Activated CD8-positive, alpha-beta T cell treated with anti-CD3 and anti-CD28 coated beads, Interleukin-2, amount 10 ng/mL, durations not matched to agents 7 days and 5 days (primary cell): ENCODE measurements around the gene TBC1D5. TPM values are rescaled to one million over a fixed set of nuclear protein-coding genes. Genes with fewer than 3 reads are reported as not detected.
"Not testable (repeated sequence)": the region's sequence is repeated elsewhere in the genome, so short reads cannot be mapped to it uniquely, and the experiment has no call there.

Experiments used
- ATAC-seq: fragments of 150-1000 bp; cut with Tn5 transposase; one replicate; pipeline ENCODE4 v1.10.0; 2021; ENCODE audit warnings: moderate library complexity
- CTCF ChIA-PET: fragments of 350-600 bp; sonication (Branson Sonifier 250); formaldehyde crosslinking; loops from one replicate; lab custom pipeline; 2021; ENCODE audit warnings: antibody characterized with exemption; lab: Charles Lee
- POLR2A ChIA-PET: fragments of 350-600 bp; sonication (Branson Sonifier 250); formaldehyde crosslinking; loops from one replicate; lab custom pipeline; 2021; ENCODE audit warnings: antibody characterized with exemption; lab: Charles Lee
- DNase-seq: peaks from one replicate; pipeline ENCODE4 v3.0.0-alpha.2; 2020
- H3K27ac Mint-ChIP-seq: one replicate; pipeline ENCODE4 v1.8.0; 2021; ENCODE audit warnings: mild to moderate bottlenecking, mixed read lengths
- H3K27me3 Mint-ChIP-seq: one replicate; pipeline ENCODE4 v1.8.0; 2021; ENCODE audit warnings: low read depth, mixed read lengths
- H3K36me3 Mint-ChIP-seq: one replicate; pipeline ENCODE4 v1.8.0; 2021; ENCODE audit warnings: low read depth, mixed read lengths
- H3K4me1 Mint-ChIP-seq: one replicate; pipeline ENCODE4 v1.8.0; 2021; ENCODE audit warnings: low read depth, mixed read lengths
- H3K4me3 Mint-ChIP-seq: one replicate; pipeline ENCODE4 v1.8.0; 2021; ENCODE audit warnings: mild to moderate bottlenecking, mixed read lengths
- H3K9me3 Mint-ChIP-seq: one replicate; pipeline ENCODE4 v1.8.0; 2022; ENCODE audit warnings: mixed read lengths; ENCODE audit not compliant: insufficient read depth
- total RNA-seq, 2 experiments: library from RNA; stranded (reverse); gene quantifications; one replicate each; pipeline ENCODE4 v1.2.3, GENCODE V29; 2021

Gene TBC1D5
- total RNA-seq, 2 experiments from 2014 or later = 51.2 to 52.8 TPM

DNA sequence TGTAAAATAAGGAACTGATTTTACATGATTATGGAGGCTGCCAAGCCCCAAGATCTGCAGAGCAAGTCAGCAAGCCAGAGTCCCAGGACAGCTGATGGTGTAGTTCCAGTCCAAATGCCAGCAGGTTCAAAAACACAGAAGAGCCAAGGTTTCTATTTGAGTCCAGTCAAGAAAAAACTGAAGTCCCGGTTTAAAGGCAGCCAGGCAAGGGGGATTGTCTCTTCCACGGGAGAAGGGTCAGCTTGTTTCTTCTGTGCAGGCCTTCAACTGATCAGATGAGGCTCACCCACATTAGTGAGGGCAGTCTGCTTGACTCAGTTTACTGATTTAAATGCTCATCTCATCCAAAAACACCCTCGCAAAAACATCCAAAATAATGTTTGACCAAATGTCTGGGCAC is 611.5 kb downstream of the TBC1D5 start:
- no peak for DNase-seq
- peak overlapping the region; percentile 4 for H3K27ac Mint-ChIP-seq
- H3K4me3 Mint-ChIP-seq = no peak overlapping the region
- no peaks in the 10 kb centered on the region for H3K27me3 Mint-ChIP-seq
- ChIA-PET CTCF (no interaction called here), POLR2A (no interaction called here)
- no peaks in the 10 kb centered on the region for H3K4me1 Mint-ChIP-seq
- H3K36me3 Mint-ChIP-seq = peaks cover 16% of the 10 kb centered on the region
- ATAC-seq = no peak
- H3K9me3 Mint-ChIP-seq = peaks cover 4% of the 10 kb centered on the region

GRCh38 chr3:17129556-17129955 is 612.9 kb downstream of the TBC1D5 start:
- Mint-ChIP-seq H3K9me3 (peaks cover 4% of the 10 kb centered on the region), H3K4me1 (no peaks in the 10 kb centered on the region), H3K4me3 (no peak overlapping the region), H3K36me3 (peaks cover 16% of the 10 kb centered on the region), H3K27me3 (no peaks in the 10 kb centered on the region), H3K27ac (no peak overlapping the region)
- POLR2A ChIA-PET = no interaction called here
- ATAC-seq = no peak
- CTCF ChIA-PET = no interaction called here
- no peak for DNase-seq

DNA sequence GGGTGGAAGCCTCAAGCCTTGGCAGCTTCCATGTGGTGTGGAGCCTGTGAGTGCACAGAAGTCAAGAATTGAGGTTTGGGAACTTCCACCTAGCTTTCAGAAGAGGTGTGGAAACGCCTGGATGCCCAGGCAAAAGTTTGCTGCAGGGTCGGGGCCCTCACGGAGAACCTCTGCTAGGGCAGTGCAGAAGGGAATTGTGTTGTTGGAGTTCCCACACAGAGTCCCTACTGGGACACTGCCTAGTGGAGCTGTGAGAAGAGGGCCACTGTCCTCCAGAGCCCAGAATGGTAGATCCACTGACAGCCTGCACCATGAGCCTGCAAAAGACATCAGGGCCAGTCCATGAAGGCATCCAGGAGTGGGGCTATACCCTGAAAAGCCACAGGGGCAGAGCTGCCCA is 613.8 kb downstream of the TBC1D5 start:
- H3K9me3 Mint-ChIP-seq, H3K4me1 Mint-ChIP-seq, POLR2A ChIA-PET, H3K27ac Mint-ChIP-seq, H3K4me3 Mint-ChIP-seq, H3K27me3 Mint-ChIP-seq, ATAC-seq: not testable (repeated sequence)
- CTCF ChIA-PET = interaction anchor here (0.7 kb wide), 1 partner anchor 110 kb away, joined by 3 read pairs; no protein-coding TSS in a partner anchor
- DNase-seq = peak; percentile 4
- peaks cover 16% of the 10 kb centered on the region for H3K36me3 Mint-ChIP-seq

DNA sequence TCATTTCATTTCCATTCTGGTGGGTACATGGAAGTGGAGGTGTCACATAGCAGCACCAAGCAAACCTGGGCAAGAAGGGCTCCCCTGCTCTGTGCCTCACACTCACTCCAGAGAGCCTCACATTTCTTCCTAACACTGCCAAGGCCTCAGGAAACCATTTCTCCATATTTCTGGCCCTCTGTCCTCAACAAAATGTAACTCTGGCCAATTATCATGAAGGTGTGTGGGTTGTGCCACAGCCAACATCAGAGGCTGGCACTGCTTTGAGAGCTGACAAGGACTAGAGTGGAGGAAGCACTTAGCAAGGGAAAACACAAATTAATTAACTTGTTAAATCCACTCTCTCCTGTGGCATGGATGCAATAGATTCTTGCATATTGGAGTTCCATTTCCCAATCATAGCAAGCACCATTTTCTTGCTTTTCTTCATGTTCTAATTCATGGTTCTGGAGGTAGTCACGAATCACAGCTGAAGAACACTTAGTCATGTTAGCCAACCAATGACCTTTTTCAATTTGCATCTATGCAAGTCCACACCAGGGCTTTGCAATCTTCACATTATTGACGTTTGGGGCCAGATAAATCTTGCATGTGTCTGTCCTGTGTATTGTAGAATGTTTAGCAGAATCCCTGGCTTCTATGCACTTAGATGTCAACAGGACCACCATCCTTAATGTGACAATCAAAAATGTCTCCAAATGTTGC is 616.5 kb downstream of the TBC1D5 start:
- Mint-ChIP-seq H3K9me3 (peaks cover 12% of the 10 kb centered on the region), H3K4me3 (no peak overlapping the region), H3K36me3 (peaks cover 21% of the 10 kb centered on the region), H3K4me1 (no peaks in the 10 kb centered on the region), H3K27me3 (no peaks in the 10 kb centered on the region), H3K27ac (no peak overlapping the region)
- ChIA-PET POLR2A (no interaction called here), CTCF (no interaction called here)
- no peak for DNase-seq
- ATAC-seq = no peak

DNA sequence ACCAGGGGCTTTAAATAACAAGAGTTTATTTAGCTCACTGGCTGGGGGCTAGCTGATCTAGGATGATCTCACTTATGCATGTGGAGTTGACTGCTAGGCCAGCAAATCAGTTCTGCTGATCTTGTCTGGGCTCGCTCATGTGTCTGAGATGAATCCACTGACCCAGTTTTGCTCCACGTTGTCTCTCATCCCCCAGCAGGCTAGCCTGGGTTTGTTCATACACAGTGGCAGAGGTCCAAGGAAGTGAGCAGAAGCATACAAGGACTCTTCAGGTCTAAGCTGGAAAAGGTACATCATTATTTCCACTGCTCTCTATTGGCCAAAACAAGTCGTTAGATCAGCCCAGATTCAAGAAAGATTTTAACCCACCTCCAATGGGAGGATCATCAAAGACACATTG is 619.7 kb downstream of the TBC1D5 start:
- H3K36me3 Mint-ChIP-seq = peaks cover 9% of the 10 kb centered on the region
- POLR2A ChIA-PET = no interaction called here
- no peaks in the 10 kb centered on the region for H3K4me1 Mint-ChIP-seq
- H3K4me3 Mint-ChIP-seq = no peak overlapping the region
- H3K27ac Mint-ChIP-seq = no peak overlapping the region
- ATAC-seq (no peak), DNase-seq (peak; percentile 9)
- H3K9me3 Mint-ChIP-seq = peaks cover 11% of the 10 kb centered on the region
- CTCF ChIA-PET = no interaction called here
- no peaks in the 10 kb centered on the region for H3K27me3 Mint-ChIP-seq

DNA sequence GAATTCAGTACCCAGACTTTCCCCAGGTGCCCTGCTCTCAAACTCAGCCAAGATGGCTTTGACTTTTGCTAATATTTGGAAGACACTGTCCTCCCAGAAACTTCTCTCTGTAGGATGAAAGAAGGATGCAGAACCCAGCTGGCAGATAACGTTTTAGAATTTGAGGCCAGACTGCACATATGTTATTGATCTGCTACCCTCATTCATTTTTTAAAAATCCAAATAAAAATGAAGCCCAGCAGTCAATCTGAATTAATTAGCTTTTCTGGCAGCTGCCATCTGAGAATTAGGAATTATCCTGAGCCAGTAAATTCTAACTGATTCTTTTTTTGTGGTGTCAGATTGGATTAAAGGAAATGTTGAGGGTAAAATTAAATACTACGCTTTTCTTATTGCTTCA is 621.1 kb downstream of the TBC1D5 start:
- peaks cover 5% of the 10 kb centered on the region for H3K36me3 Mint-ChIP-seq
- no peak for ATAC-seq
- POLR2A ChIA-PET = no interaction called here
- DNase-seq = no peak
- no peak overlapping the region for H3K4me3 Mint-ChIP-seq
- H3K27me3 Mint-ChIP-seq = no peaks in the 10 kb centered on the region
- H3K27ac Mint-ChIP-seq = no peak overlapping the region
- no peaks in the 10 kb centered on the region for H3K4me1 Mint-ChIP-seq
- H3K9me3 Mint-ChIP-seq = peaks cover 12% of the 10 kb centered on the region
- CTCF ChIA-PET = no interaction called here

- Mint-ChIP-seq H3K36me3 (peaks cover 5% of the 10 kb centered on the region), H3K4me3 (no peak overlapping the region)
- DNase-seq = no peak
Observed at GRCh38 chr3:17120115-17120514, 622.3 kb downstream of the TBC1D5 start.

DNA sequence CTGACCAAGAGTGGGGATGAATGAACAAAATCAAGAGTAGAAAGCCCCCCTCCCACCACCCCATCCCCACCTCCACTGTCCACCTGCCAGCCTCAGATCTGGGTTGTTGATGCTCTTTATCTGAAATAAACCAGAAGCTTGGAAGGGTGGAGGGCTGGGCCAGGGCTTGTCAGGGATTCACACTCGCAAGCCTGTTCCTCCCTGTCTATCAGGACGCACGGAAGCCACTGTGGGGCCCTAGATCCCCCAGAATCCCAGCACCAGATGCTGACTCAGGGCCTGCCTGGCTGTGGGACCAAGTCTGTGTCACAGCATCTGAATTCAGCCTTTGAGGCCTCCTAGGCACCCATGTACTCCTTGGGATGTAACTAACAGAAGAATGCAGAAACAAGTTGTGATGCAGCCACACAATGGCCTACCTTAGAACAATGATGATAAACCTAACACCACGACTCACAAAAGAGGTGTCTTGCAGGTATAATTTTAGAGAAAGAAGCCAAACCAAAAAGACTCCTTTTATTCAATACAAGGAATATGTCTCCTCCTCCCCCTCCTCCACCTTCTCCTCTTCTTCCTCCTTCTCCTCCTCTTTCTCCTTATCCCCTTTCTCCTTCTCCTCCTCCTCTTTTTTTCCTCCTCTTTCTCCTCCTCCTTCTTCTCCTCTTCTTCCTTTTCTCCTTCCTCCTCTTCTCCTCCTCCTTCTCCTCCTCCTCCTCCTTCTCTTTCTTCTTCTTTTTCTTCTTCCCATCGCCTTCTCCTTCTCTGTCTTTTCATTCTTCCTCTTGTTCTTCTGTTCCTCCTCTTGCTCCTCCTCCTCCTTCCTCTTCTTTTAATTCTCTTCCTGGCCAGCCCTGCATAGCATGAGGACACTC is 623.0 kb downstream of the TBC1D5 start:
- DNase-seq (peak; percentile 9), ATAC-seq (no peak)
- no peaks in the 10 kb centered on the region for H3K27me3 Mint-ChIP-seq
- ChIA-PET CTCF (no interaction called here), POLR2A (no interaction called here)
- no peak overlapping the region for H3K4me3 Mint-ChIP-seq
- no peak overlapping the region for H3K27ac Mint-ChIP-seq
- no peaks in the 10 kb centered on the region for H3K4me1 Mint-ChIP-seq
- H3K36me3 Mint-ChIP-seq = peaks cover 5% of the 10 kb centered on the region
- H3K9me3 Mint-ChIP-seq = peaks cover 12% of the 10 kb centered on the region

More at GRCh38 chr3:17120115-17120514, 622.3 kb downstream of the TBC1D5 start:
- Mint-ChIP-seq H3K27ac (no peak overlapping the region), H3K9me3 (peaks cover 12% of the 10 kb centered on the region), H3K27me3 (no peaks in the 10 kb centered on the region), H3K4me1 (no peaks in the 10 kb centered on the region)
- ATAC-seq = no peak
- POLR2A ChIA-PET = no interaction called here
- CTCF ChIA-PET = no interaction called here

- peaks cover 12% of the 10 kb centered on the region for H3K9me3 Mint-ChIP-seq
- no peaks in the 10 kb centered on the region for H3K4me1 Mint-ChIP-seq
- DNase-seq (no peak), ATAC-seq (no peak)
- no peaks in the 10 kb centered on the region for H3K27me3 Mint-ChIP-seq
- H3K36me3 Mint-ChIP-seq = peaks cover 5% of the 10 kb centered on the region
- CTCF ChIA-PET = no interaction called here
- H3K27ac Mint-ChIP-seq = no peak overlapping the region
- POLR2A ChIA-PET = no interaction called here
- no peak overlapping the region for H3K4me3 Mint-ChIP-seq
Observed at GRCh38 chr3:17118771-17119170, 623.7 kb downstream of the TBC1D5 start.

- ATAC-seq = no peak
- no peak overlapping the region for H3K27ac Mint-ChIP-seq
- H3K4me3 Mint-ChIP-seq = no peak overlapping the region
- peaks cover 4% of the 10 kb centered on the region for H3K9me3 Mint-ChIP-seq
- H3K27me3 Mint-ChIP-seq = no peaks in the 10 kb centered on the region
- no peak for DNase-seq
- no peaks in the 10 kb centered on the region for H3K36me3 Mint-ChIP-seq
- POLR2A ChIA-PET = no interaction called here
- H3K4me1 Mint-ChIP-seq = peaks cover 4% of the 10 kb centered on the region
- CTCF ChIA-PET = no interaction called here
Observed at GRCh38 chr3:17116007-17116600, 626.3 kb downstream of the TBC1D5 start.

DNA sequence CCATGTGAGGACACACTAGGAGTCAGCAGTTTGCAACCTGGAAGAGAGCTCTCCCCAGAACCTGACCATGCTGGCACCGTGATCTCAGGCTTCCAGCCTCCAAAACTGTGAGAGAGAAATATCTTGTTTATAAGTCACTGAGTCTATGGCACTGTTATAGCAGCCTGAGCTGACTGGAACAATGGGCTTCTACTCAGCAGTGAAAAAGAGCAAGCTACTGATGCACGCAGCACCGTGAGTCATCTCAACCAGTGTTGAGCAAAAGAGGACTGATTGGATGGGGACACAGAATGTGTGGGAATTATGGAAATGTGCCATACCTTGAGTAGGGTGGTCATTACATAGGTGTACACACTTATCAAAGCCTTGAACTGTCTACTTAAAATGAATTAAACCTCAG is 627.2 kb downstream of the TBC1D5 start:
- ChIA-PET POLR2A (no interaction called here), CTCF (no interaction called here)
- peak; percentile 11 for DNase-seq

DNA sequence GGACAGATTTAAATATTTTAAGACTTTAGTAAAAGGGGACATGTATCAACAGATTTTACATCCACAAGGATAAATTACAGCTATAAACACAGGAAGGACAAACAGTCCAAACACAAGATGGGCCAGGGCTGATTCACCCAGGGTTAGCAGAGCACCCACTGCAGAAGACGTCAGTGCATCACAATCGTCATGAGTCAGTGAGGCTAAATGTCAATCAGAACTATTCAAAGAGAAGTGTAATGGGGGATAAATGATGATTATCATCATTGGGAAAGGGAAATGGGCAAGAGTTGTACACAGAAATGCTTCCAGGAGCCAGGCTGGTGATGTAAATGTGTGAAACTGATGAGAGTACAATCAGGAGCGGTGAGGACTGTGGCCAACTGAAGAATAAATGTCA is 630.8 kb downstream of the TBC1D5 start:
- CTCF ChIA-PET = no interaction called here
- peaks cover under 1% of the 10 kb centered on the region for H3K9me3 Mint-ChIP-seq
- ATAC-seq (no peak), DNase-seq (no peak)
- peaks cover 4% of the 10 kb centered on the region for H3K36me3 Mint-ChIP-seq
- peaks cover 2% of the 10 kb centered on the region for H3K27me3 Mint-ChIP-seq
- H3K27ac Mint-ChIP-seq = no peak overlapping the region
- POLR2A ChIA-PET = no interaction called here
- H3K4me3 Mint-ChIP-seq = no peak overlapping the region
- peaks cover 8% of the 10 kb centered on the region for H3K4me1 Mint-ChIP-seq

More for the DNA sequence above, 627.2 kb downstream of the TBC1D5 start:
- H3K4me3 Mint-ChIP-seq = no peak overlapping the region
- H3K27ac Mint-ChIP-seq = no peak overlapping the region
- no peaks in the 10 kb centered on the region for H3K27me3 Mint-ChIP-seq
- ATAC-seq = no peak
- H3K9me3 Mint-ChIP-seq = peaks cover 4% of the 10 kb centered on the region
- peaks cover 6% of the 10 kb centered on the region for H3K4me1 Mint-ChIP-seq
- H3K36me3 Mint-ChIP-seq = no peaks in the 10 kb centered on the region
